Right kidney (tissue), 1 donor: ENCODE results near the gene TSSC4.
A peak's percentile ranks its signal among the peaks of the same experiment; 100 is the strongest.

Experiments used
- DNase-seq: peaks from one replicate; pipeline ENCODE4 v3.0.0-alpha.2; 2016

Gene TSSC4

DNA sequence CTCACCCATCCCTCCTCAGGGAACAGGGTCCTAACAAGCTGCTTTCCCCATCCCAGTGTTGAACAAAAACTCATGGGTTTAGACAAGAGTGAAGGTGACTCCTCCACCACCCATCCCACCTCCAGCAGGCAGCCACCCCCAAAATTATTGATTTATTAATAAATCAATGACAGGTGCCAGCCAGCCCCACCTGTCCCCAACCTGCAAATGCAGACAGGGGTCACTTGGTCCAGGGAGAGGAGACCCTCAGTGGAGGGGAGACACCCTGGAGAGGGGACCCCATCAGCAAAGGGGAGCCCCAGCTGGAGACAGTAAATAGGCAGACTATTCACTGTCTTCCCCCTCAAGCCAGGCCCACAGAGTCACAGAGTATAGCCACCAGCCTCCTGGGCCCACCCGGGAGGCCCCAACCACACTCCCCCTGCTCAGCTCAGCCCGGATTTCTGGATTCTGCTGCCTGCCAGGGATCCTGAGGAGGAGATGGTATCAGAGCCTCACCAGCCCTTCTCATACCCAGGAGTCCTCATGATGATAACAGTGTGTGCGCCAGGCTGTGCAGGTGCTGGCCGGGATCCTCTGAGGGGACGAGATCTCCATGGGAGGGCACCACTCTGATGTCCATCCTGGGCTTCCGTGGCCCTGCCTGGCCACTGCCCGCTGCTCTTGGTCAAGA lies 32.2 kb upstream of the TSSC4 start:
- no peak for DNase-seq

GRCh38 chr11:2368851-2369180 lies 31.7 kb upstream of the TSSC4 start:
- no peak for DNase-seq

DNA sequence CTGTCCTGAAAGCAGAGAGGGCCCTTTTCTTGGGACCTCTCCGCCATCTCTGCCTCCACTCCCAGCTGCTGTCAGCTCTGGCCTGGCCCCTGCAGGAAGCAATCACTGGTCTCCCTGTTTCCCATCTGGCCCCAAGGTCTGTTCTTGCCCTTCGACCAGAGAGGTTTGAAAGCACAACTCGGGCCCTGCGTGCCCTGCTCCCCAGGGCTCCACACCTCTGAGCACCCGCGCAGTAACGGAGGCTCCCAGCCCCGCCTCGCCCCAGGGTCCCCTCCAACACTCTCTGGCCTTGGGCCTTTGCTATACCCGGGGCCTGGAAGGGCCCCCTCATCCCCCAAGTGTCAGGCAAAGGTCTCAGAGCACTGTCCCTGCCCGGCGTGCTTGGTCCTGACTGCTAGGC lies 31.2 kb upstream of the TSSC4 start:
- DNase-seq, result no peak

GRCh38 chr11:2369896-2370295 lies 30.7 kb upstream of the TSSC4 start:
- DNase-seq, result no peak

DNA sequence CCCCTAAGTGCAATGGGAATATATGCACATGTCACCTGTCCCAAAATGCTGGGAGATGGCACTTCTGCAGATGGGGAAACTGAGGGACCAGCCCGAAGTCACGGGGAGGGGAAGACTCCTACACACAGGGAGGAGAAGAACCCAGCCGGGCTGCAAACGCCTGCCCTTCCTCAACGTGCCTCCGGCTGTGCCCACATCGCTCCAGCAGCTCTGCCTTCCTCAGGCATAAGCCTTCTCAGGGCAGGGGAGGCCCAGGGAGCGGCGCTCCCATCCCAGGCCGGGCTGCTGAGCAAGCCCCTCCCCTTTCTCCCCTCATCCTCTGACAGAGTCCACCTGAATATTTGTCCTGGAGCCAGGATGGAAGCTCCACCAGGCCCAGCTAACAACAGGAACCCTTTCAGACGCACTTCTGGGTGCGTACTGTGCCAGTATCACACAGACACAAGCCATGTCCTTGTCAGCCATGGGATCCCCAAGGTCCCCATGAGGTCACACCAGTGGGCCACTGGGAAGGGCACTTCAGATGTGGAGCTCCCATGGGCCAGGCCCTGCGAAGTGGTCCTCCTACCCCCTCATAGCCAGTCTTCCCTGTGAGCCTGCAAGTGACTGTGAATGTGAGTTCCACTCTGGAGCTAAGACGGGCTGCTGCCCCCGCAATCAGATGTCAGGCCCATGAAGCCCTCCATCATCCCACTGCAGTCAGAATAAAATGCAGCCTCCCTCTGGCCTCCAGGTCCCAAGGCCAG lies 25.9 kb upstream of the TSSC4 start:
- DNase-seq, result no peak

DNA sequence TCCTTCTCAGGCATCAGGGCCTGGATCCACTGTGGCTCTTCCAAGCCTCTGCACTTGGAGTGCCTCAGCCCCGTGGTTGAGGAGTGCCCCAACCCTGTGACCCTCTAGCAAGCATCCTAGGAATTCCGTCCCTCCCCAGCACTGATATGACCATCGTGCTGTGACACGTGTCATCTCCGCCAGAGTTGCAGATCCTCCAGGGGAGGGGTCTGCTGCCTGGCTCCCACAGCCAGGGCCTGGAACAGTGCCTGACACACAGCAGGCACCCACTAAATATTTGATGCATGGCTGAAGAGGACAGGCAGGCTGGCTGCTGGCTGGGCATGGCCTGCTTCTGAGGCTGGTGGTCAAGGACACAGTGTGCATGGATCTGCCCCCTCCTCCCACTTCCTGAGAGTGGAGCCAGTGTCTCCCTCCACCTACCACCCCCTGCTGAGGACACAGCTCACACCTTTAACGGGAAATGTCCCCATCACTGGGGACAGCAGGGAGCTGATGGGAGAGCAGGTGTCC lies 25.2 kb upstream of the TSSC4 start:
- DNase-seq, result no peak

- no peak for DNase-seq
Observed at GRCh38 chr11:2375964-2376551, 24.5 kb upstream of the TSSC4 start.

DNA sequence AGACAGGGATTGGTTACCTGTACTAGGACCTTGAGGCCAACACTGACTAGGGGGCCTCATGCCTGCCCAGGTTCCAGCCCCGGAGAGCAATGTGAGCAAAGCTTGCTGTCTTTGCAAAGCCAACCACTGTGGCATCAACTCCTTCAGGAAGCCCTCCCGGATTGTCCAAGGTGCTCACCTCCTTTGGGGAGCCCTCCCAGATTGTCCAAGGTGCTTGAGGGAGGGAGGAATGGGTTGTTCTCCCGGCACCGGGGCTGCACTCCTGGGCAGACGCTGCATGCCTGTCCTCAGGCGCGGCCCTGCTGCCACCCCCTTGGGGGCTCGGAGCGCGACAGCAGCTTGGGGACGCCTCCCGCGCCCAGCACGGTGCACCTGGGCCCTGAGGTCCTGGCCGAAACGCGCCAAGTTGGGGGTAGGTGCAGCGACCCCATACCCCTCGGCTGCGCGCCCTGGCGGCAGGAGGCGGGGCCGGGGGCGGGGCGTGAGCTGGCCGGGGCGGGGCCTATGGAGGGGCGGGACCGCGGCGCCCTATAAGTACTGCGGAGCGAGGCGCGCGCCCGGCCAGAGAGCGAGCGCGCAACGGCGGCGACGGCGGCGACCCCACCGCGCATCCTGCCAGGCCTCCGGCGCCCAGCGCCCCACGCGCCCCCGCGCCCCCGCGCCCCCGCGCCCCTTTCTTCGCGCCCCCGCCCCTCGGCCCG lies 23.6 kb upstream of the TSSC4 start, which contains the start of gene CD81:
Gene CD81, plus strand, starts transcription at position 560 of the 701 bp plus-strand sequence. CDS start 240 bp downstream, outside the sequence.
- DNase-seq, result peak; percentile 60

DNA sequence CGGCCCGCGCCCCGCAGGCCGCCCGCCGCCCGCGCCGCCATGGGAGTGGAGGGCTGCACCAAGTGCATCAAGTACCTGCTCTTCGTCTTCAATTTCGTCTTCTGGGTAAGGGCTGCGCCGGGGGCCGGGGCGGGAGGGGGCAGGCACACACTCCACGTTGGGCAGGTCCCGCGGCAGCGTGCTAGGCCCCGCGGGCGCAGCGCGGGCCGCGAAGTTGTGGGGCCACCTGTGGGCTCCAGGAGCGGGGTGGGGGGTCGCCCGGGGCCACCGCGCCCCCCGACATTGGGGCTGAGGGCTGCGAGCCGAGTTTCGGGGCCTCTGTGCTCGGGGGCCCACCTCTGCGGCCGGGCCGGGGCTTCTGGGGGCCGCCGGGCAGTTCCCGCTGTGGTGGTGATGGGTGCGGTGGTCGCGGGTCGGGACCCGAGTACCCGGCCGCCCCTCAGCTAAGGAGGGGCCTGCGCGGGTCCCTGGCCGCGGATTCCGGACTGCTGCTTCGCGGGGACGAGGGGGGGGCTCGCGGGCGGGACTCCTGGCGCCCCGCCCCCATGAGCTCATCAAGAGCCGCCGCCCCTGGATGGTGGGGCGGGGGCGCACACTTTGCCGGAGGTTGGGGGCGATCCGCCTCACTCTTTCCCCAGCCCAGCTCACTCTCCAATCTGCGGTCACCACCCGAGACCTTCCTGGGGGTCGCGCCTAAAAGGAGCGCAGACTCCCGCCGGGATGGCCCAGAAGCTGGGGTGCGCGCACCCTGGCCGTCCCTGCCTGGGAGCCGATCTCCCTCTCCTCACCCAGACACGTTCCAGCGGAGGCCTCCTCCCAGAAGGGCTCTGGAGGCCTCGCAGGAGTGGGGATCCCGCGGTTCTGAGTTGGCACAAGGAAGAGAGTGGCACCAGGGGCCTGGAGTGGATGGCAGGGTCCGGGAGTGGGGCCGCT lies 22.8 kb upstream of the TSSC4 start:
- peak; percentile 87 for DNase-seq

- peak; percentile 61 for DNase-seq
Observed at GRCh38 chr11:2378527-2379210, 21.9 kb upstream of the TSSC4 start.

DNA sequence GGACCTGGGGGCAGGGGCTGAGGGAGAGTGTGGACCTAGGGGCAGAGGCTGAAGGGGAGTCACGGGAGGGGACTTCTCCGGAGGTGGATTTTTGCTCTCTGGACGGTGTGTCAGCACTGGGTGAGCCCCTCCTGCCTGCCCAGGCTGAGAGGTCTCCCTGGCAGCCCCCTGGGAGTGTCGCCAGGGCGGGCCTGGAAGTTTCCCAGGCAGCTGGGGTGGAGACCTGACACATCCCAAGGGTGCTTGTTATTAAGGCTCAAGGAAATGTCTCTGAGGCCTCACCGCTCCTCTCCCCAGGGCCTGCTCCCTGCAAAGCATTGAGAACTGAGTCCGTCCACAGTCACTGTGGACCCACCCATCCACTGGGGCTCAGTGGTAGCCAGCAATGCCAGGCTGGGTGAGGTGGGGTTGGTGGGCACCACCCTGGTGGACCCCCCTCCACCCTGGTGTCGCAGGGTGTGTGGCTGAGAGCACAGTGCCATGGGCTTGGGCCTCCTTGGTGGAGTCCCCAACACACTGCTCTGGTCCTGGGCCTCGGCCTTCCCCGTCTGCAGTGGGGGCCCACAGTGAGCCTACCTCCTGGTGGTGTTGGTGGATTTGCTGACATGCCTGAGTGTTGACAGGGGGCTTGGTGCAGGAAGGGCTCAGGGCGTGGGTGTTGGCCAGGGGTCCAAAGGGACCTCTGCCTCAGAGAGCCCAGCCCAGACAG lies 20.9 kb upstream of the TSSC4 start:
- no peak for DNase-seq

DNA sequence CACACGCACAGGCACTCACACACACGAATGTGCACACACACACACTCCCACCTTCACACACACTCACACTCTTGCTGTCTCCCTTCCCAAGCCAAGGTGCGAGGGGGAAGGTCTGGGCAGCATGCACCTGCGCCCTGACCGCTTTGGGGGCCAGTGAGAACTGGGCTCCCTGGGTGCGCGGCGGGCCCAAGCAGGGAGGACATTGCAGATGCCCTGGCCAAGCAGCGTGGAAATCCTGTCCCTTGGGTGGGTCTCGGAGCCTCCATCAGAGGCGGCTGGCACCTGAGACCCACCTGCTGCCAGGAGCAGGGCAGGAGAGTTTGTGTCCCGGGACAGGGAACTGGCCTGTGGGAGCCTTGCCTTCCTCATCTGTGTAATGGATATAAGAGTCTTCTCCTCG lies 20.2 kb upstream of the TSSC4 start:
- no peak for DNase-seq

DNA sequence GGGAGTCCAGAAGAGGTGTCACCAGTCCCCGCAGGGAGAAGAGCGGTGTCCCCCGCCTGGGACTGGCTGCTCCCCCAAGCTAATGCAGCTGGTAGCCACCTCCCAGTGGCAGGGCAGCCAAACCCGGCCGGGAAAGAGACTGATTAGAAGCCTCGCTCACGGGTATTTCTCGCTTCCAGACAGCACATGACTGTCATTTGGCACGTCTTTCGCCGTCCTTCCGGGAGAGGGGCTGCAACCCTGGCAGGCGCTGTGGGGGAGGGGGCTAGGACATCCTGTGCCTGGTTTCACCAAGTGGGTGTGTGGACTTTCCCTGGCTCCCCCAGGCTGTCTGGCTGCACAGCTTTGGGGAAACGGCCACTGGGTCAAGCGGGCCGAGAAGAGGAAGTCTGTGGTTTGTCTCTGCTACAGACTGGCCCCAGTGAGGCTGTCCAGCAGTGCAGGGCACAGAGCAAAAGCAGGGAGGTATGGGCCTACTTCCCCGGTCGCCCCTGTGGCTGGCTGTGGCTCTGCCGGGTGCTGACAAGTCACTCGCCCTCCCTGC lies 19.7 kb upstream of the TSSC4 start:
- DNase-seq, result no peak

GRCh38 chr11:2381494-2382128 lies 18.9 kb upstream of the TSSC4 start:
- no peak for DNase-seq

- DNase-seq, result no peak
Observed at GRCh38 chr11:2382129-2382517, 18.4 kb upstream of the TSSC4 start.

GRCh38 chr11:2382936-2383851 lies 17.4 kb upstream of the TSSC4 start:
- no peak for DNase-seq

GRCh38 chr11:2383852-2384804 lies 16.4 kb upstream of the TSSC4 start:
- no peak for DNase-seq
